ENCODE results near the gene MCEMP1.

The MCEMP1 gene

GRCh38 chr19:7716762-7717161 is 39.9 kb downstream of the MCEMP1 start:
- in situ Hi-C loops (cut with HindIII; ENCODE audit: low sequenced_read_pairs) = loop anchor here (25.0 kb wide), 1 partner anchor 146 kb away; the partner anchor contains the start of gene PRR36

GRCh38 chr19:7718668-7719067 is 41.8 kb downstream of the MCEMP1 start:
- in situ Hi-C loops (cut with HindIII; ENCODE audit: low sequenced_read_pairs) = loop anchor here (25.0 kb wide), 1 partner anchor 144 kb away; the partner anchor contains the start of gene PRR36

- in situ Hi-C loops (cut with HindIII; ENCODE audit: low sequenced_read_pairs) = loop anchor here (25.0 kb wide), 1 partner anchor 142 kb away; the partner anchor contains the start of gene PRR36
These were observed 43.5 kb downstream of the MCEMP1 start for GRCh38 chr19:7720351-7720750.

- in situ Hi-C loops (cut with HindIII; ENCODE audit: low sequenced_read_pairs) = loop anchor here (25.0 kb wide), 1 partner anchor 140 kb away; the partner anchor contains the start of gene PRR36
These were observed 45.4 kb downstream of the MCEMP1 start for GRCh38 chr19:7722231-7722651.

- in situ Hi-C loops (cut with HindIII; ENCODE audit: low sequenced_read_pairs) = no loop called here
These were observed 48.9 kb downstream of the MCEMP1 start for GRCh38 chr19:7725791-7726190.

GRCh38 chr19:7729211-7729610 is 52.3 kb downstream of the MCEMP1 start:
- in situ Hi-C loops (cut with HindIII; ENCODE audit: low sequenced_read_pairs) = no loop called here

Data from DLD1 (cell line).